Caki2 (cell line): ENCODE measurements around the gene KRTCAP3. TPM values are rescaled to one million over a fixed set of nuclear protein-coding genes. Genes with fewer than 3 reads are reported as not detected.

Experiments
- DNase-seq: peaks from one replicate; pipeline ENCODE4 v3.0.0-alpha.2; 2015; ENCODE audit warnings: low read depth
- in situ Hi-C: cut with HindIII; loops from 2 replicates; pipeline ENCODE4 v1.10.0; 2016; ENCODE audit warnings: low sequenced_read_pairs, low pct_unique_long_range_greater_than_20kb, mixed read lengths
- total RNA-seq: library from RNA; depleted of rRNA; stranded (reverse); fragments of >200 nt; shearing (Covaris generic); gene quantifications from 2 replicates; pipeline ENCODE4 v1.2.3, GENCODE V29; 2014; ENCODE audit warnings: low replicate concordance

The KRTCAP3 gene
- total RNA-seq, 1 experiment from 2014 or later, result not detected

DNA sequence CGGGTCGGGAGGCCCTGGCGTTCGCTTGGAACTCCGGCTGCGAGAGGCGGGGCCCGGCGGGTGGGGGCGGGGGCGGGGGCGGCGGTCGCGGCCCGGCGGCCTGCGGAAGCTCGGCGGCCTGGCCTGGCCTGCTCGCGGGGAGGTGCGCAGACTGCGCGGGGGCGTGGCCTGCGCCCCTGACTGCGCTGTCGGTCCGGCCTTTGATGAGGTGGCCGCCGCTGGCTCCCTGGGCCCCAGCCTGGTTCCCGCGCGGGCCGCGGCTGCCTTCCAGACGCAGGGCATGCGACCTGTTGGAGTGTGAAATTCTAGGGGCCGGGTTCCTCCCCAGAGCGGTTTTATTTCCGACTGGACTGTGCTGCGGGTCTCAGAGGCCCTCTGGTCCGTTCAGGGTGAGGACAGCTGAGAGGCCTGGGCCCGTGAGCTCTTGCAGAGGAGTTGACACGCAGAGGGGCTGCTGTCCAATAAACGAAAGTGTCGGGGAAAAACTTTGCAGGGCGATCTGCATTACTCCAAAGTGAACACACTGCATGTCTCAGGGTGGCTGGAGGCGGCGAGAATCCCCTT lies 13.1 kb upstream of the KRTCAP3 start:
- DNase-seq, result peak; percentile 82
- in situ Hi-C loops, result no loop called here

DNA sequence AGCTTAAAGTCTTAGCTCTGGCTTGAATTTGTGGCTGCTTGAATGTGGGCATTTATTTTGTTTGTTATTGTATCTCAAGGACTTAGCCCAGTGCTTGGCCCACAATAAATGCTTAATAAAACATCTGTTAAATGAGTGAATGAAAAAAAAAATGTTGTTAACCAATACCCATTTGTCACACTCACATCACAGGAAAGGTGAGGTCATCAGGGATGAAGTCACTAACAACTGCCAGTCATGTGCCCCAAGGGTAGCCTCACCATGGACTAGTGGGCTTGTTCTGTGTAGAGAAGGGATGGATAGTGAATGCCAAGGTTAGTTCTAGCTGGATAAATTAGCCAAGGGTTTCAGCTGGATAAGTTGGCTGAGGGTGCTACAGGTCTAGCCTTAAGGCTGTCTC lies 10.8 kb upstream of the KRTCAP3 start:
- DNase-seq, result peak; percentile 37
- in situ Hi-C loops, result no loop called here

DNA sequence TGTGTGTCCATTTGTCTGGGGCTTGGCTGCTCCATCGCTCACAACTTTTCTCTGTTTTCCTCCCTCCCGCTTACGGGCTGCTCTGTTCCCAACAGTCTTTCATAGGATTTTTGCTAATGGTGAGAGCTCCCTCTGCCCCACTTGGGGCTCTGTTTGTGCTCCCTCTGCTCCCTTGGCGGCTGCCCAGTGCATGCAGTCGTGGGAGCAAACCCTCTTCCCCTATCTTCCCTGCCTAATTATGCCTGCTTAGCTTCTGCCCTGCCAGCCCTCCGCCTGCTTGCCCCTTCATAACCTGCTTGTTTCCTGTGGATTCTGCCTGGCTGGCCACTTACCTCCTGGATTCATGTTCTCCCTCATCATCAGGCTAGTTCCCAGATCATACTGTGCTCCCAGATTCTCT lies 6.6 kb upstream of the KRTCAP3 start:
- in situ Hi-C loops, result no loop called here

GRCh38 chr2:27441226-27441926 lies 805 bp upstream of the KRTCAP3 start:
- in situ Hi-C loops, result no loop called here
- no peak for DNase-seq

More for the DNA sequence above, 6.6 kb upstream of the KRTCAP3 start:
- DNase-seq, result no peak

DNA sequence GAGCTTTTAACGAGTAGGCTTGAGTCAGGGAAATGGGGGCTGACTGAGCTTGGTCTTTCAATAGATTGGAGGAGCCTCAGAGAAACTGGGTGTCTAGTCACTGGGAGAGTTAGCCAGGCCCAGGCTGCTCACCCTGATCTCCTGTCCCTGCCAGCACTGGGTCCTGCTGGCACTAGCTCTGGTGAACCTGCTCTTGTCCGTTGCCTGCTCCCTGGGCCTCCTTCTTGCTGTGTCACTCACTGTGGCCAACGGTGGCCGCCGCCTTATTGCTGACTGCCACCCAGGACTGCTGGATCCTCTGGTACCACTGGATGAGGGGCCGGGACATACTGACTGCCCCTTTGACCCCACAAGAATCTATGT lies 720 bp downstream of the KRTCAP3 start:
- in situ Hi-C loops, result no loop called here
- DNase-seq, result no peak

GRCh38 chr2:27445155-27445554 lies 3.0 kb downstream of the KRTCAP3 start:
- no peak for DNase-seq
- in situ Hi-C loops, result no loop called here

GRCh38 chr2:27445615-27446014 lies 3.4 kb downstream of the KRTCAP3 start:
- no peak for DNase-seq
- in situ Hi-C loops, result no loop called here

- DNase-seq, result no peak
- in situ Hi-C loops, result no loop called here
These were observed 3.9 kb downstream of the KRTCAP3 start for GRCh38 chr2:27446057-27446456.

- in situ Hi-C loops, result no loop called here
- DNase-seq, result no peak
These were observed 6.2 kb downstream of the KRTCAP3 start for GRCh38 chr2:27448381-27448780.

DNA sequence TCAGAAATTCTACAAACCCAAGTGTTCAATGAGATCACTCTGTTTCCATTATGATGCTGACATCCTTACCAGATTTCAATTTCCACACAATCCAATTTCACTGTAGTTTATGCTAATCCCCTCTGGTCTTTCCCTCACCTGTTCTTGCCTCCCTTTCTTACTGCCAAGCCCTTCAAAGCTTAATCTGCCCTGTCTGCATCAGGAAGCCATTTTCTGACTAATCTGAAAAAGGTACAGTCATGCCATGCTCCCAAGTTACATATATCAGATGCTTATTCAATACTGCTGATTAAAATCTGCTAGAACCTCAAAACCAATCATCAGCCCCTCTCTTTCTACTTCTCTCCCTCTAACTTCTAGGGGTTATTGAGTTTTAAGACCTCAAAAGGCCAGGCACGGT lies 8.9 kb downstream of the KRTCAP3 start:
- in situ Hi-C loops, result no loop called here
- no peak for DNase-seq

DNA sequence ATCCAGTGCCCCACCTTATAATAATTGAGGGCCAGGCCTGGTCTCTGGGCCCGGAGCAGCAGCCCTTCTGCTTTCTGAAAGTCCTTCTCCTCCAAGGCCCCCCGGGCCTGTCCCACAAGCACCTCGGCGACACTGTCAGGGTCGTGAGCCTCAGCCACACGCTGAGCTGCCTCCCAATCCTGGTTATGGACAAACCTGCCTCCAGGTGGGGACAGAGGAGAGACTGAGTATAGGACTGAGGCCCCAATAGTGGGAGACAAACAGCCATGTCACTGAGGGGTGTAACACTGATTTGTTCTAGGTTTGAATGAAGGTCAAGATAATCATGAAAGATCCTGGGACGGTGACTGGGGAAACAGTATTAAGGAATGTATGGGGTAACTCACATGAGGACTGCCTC lies 11.8 kb downstream of the KRTCAP3 start:
- in situ Hi-C loops, result no loop called here
- DNase-seq, result no peak

- no peak for DNase-seq
- in situ Hi-C loops, result no loop called here
These were observed 18.9 kb downstream of the KRTCAP3 start for GRCh38 chr2:27461118-27461517.

DNA sequence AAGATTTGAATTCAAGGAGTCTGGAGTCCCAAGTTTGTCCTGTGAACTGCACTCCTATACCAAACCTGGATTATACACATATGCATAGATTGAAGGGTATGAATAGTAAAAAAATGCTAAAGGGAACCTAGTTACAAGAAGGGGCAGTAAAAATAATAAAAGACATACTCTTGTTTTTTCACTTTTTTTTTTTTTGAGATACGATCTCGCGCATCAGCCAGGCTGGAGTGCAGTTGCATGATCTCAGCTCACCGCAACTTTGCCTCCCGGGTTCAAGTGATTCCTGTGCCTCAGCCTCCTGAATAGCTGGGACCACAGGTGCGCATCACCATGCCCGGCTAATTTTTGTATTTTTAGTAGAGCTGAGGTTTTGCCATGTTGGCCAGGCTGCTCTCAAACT lies 22.3 kb downstream of the KRTCAP3 start:
- in situ Hi-C loops, result no loop called here

DNA sequence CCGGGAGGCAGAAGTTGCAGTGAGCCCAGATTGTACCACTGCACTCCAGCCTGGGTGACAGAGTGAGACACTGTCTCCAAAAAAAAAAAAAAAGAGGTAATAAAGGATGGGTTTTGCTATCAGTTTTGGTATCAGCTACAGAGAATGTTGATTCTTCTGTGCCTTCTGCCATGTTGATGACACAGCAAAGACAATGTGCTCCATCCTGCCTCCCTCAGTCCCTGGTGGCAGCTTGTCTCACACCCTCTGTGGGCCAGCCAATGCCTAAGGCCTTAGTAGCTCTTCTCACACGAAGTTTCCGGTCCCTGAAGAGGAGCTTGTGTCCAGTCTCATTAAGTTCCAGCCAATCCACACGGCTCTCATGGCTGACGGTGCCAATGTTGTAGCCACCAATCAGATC lies 29.8 kb downstream of the KRTCAP3 start:
- no peak for DNase-seq
- in situ Hi-C loops, result no loop called here

More for the DNA sequence above, 22.3 kb downstream of the KRTCAP3 start:
- DNase-seq, result no peak

DNA sequence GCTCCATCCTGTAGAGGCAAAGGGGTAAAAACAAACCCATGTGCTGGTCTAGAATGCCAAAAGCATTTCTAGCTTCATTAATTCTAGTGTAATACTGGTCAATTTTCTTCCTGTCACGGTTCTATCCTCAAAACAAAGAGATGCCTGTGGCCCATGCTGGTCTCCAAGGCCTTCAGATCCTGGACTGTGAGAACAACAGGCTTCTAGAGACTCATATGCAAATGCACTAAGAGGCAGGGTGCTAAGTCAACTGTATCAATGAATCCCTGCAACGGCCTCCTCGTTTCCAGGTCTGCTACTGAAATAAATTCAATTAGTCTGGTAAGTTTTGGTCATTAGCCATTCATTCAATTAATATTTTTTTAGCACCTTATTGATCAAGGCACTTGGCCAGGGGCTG lies 43.3 kb downstream of the KRTCAP3 start:
- in situ Hi-C loops, result no loop called here

DNA sequence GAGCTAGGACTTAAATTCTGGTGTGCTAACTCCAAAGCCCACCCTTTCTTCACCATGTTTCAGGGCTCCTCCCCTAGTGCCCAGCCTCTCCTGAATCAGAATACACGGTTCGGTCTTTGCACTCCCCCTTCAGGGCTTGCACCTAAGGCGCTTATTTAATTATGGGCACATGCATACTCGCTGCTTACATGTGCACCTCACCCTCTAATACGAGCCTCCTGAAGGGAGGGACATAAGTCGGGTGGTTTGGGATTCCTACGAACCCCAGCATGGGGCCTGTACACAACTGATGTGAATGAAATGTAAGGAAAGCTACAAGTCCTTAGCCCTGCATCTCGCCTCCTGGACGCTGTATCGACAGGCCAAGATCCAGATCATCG lies 46.9 kb downstream of the KRTCAP3 start:
- in situ Hi-C loops, result no loop called here

More for the DNA sequence above, 43.3 kb downstream of the KRTCAP3 start:
- DNase-seq, result no peak

GRCh38 chr2:27489498-27490397 lies 47.6 kb downstream of the KRTCAP3 start, which contains the start of gene IFT172:
TSS of gene IFT172 (minus strand) at chr2:27489743. CDS start at chr2:27489653, 90 bp downstream.
- in situ Hi-C loops, result no loop called here
- DNase-seq, result peak; percentile 99

More for the DNA sequence above, 46.9 kb downstream of the KRTCAP3 start:
- no peak for DNase-seq

- no peak for DNase-seq
- in situ Hi-C loops, result no loop called here
These were observed 50.4 kb downstream of the KRTCAP3 start for GRCh38 chr2:27492557-27492956.

DNA sequence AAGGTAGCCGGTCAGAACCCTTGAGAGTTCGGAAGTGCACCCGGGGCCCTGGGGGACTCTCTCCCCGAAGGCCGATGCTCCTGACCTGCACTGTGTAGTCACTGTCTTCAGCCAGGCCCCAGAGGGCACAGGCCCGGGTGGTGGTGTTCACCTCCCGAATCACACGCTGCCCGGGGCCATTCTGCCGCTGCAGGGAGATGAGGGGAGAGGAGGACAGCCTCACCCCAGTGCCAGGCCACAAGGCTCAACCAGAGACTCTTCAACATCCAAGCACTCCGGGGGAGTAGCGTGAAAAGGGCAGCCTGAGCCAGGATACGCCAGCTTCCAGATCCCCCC lies 51.7 kb downstream of the KRTCAP3 start:
- in situ Hi-C loops, result no loop called here
- no peak for DNase-seq
